GM23338 (cell line): ENCODE data around the gene ASB2.

Source experiments
- CREB1 ChIP-seq: fragments of 250-450 bp; sonication (Bioruptor Pico); IDR thresholded peaks from 2 replicates; pipeline ENCODE4 v1.5.0; 2020; ENCODE audit warnings: low read depth, mild to moderate bottlenecking, moderate library complexity
- CTCF ChIP-seq, 2 experiments: fragments of 200-600 bp in 1 of 2; sonication (generic) in 1 of 2; conservative IDR thresholded peaks; 2 replicates each; pipeline versions ENCODE4 v1.5.1 to v1.6.1; 2016 to 2017; ENCODE audit warnings: antibody characterized with exemption in 2 of 2, low read depth in 2 of 2, mild to moderate bottlenecking in 2 of 2, moderate library complexity in 1 of 2
- EZH2 ChIP-seq: fragments of 200-600 bp; sonication (generic); IDR thresholded peaks from one replicate; pipeline ENCODE4 v1.8.0; 2017; ENCODE audit warnings: antibody characterized with exemption, mild to moderate bottlenecking, low read depth; ENCODE audit not compliant: unreplicated experiment
- EZH2phosphoT487 ChIP-seq: fragments of 200-600 bp; sonication (generic); IDR thresholded peaks from one replicate; pipeline ENCODE4 v1.8.1; 2018; ENCODE audit warnings: antibody characterized with exemption; ENCODE audit not compliant: unreplicated experiment
- JUNB ChIP-seq: IDR thresholded peaks from one replicate; pipeline ENCODE4 v1.6.1; 2016; ENCODE audit warnings: antibody characterized with exemption; ENCODE audit not compliant: unreplicated experiment
- POLR2AphosphoS5 ChIP-seq: IDR thresholded peaks from 2 replicates; pipeline ENCODE4 v1.6.1; 2016; ENCODE audit warnings: antibody characterized with exemption, low read depth
- ZNF114 ChIP-seq: fragments of 250-450 bp; sonication (Bioruptor Pico); IDR thresholded peaks from 2 replicates; pipeline ENCODE4 v1.5.0; 2020; ENCODE audit warnings: mild to moderate bottlenecking, moderate library complexity
- ZNF331 ChIP-seq: fragments of 250-450 bp; sonication (Bioruptor Pico); IDR thresholded peaks from 2 replicates; pipeline ENCODE4 v1.5.0; 2020; ENCODE audit warnings: low read depth, mild to moderate bottlenecking, moderate library complexity

- TF ChIP-seq CTCF (conservative IDR thresholded peaks at IDR 0.05; ENCODE audit: low read depth in 2 of 2) (no peak), JUNB (no peak), POLR2AphosphoS5 (no peak), CREB1 (CRISPR knock-in tag) (no peak), EZH2 (no peak), ZNF114 (CRISPR knock-in tag) (no peak), EZH2phosphoT487 (no peak), ZNF331 (no peak)
Observed at GRCh38 chr14:93957751-93958566, 18.4 kb downstream of the ASB2 start.
